Dedifferentiated amniotic fluid mesenchymal stem cell (primary cell): Measurements from ENCODE around the gene NOS1AP.
"Not testable (repeated sequence)": the region's sequence is repeated elsewhere in the genome, so short reads cannot be mapped to it uniquely, and the experiment has no call there.

ENCODE experiments used
- DNase-seq: peaks from one replicate; pipeline ENCODE4 v3.0.0-alpha.2; 2016; ENCODE audit errors: extremely low spot score

Gene NOS1AP

GRCh38 chr1:162412002-162412401, 342.5 kb downstream of the NOS1AP start, which contains the start of gene SH2D1B:
TSS of gene SH2D1B (minus strand) at chr1:162412136. CDS start at chr1:162412016, 120 bp downstream.
- no peak for DNase-seq

- no peak for DNase-seq
Observed at GRCh38 chr1:162416215-162416614, 346.7 kb downstream of the NOS1AP start.

DNA sequence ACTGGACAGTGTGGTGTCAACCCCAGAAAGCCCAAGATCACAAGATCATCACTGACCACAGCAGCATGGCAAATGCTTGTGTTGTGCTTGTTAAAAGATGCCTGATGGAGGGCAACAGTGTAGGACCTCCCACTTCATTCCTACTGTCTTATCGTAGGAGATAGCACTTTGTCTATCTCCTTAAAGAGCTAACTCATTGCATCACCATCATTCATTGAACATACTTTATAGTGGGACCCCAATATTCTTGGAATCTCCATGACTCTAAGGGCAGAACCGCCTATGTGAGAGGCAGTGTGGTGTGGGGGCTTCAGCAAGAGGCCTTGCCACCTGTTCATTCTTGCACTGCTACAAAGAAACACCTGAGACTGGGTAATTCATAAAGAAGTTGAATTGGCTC, 347.4 kb downstream of the NOS1AP start:
- no peak for DNase-seq

GRCh38 chr1:162417650-162418049, 348.2 kb downstream of the NOS1AP start:
- DNase-seq: no peak

GRCh38 chr1:162418584-162418983, 349.1 kb downstream of the NOS1AP start:
- not testable (repeated sequence) for DNase-seq

DNA sequence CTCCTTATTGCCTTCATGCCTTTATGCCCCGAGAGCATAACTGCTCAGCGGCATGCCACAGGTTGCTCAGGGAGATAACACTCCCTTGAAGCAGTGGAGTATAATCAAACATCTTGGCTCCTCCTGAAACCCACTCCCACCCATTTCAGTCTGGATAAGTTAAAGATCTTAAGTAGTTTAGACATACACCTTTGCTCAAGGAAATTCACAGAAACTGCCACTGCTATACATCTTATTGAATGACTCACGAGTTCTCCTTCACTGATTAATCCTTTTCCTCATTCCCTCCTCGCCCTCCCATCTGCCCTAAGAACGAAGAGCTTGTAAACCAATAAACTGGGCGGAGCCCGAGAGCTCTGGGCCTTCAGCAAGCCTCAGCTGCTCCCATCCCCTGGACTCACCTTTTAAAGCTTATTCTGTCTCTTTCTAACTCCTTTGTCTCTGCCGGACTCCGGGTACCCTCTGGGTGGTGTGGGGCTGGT, 350.0 kb downstream of the NOS1AP start:
- DNase-seq: not testable (repeated sequence)
